C4-2B (cell line): ENCODE measurements around the gene KCNH6.

Experiments used
- H3K27ac ChIP-seq: fragments of 450-650 bp; 2 replicates; pipeline ENCODE4 v1.5.1; 2017
- ZFX ChIP-seq: fragments of 450-650 bp; IDR thresholded peaks from 2 replicates; pipeline ENCODE4 v1.6.1; 2017
- TF ChIP-seq, protein P1 (sequence below): fragments of 450-650 bp; conservative IDR thresholded peaks from 2 replicates; pipeline ENCODE4 v1.5.1; 2017; ENCODE audit warnings: mild to moderate bottlenecking

The KCNH6 gene

DNA sequence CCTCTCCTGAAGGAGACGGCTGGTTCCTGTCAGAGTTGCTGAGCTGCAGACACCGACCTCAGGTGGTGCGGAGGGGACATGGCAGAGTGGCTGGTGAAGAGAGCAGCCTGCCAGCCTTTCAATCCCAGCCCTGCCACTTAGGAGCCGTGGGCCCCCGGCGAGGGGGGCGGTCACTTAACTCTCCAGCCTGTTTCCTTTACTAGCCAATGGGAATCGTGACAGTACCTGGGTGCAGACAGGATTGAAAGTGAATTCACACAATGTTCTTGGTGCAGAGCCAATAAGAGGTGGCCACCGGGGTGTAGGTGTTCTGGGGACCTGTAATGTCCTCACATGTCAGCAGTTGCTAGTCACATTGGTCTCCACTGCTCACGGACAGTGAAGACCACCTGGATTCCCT lies 32.8 kb upstream of the KCNH6 start:
- TF ChIP-seq, protein P1, sequence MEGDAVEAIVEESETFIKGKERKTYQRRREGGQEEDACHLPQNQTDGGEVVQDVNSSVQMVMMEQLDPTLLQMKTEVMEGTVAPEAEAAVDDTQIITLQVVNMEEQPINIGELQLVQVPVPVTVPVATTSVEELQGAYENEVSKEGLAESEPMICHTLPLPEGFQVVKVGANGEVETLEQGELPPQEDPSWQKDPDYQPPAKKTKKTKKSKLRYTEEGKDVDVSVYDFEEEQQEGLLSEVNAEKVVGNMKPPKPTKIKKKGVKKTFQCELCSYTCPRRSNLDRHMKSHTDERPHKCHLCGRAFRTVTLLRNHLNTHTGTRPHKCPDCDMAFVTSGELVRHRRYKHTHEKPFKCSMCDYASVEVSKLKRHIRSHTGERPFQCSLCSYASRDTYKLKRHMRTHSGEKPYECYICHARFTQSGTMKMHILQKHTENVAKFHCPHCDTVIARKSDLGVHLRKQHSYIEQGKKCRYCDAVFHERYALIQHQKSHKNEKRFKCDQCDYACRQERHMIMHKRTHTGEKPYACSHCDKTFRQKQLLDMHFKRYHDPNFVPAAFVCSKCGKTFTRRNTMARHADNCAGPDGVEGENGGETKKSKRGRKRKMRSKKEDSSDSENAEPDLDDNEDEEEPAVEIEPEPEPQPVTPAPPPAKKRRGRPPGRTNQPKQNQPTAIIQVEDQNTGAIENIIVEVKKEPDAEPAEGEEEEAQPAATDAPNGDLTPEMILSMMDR = no peak
- TF ChIP-seq ZFX = no peak
- no peak overlapping the region for H3K27ac ChIP-seq

DNA sequence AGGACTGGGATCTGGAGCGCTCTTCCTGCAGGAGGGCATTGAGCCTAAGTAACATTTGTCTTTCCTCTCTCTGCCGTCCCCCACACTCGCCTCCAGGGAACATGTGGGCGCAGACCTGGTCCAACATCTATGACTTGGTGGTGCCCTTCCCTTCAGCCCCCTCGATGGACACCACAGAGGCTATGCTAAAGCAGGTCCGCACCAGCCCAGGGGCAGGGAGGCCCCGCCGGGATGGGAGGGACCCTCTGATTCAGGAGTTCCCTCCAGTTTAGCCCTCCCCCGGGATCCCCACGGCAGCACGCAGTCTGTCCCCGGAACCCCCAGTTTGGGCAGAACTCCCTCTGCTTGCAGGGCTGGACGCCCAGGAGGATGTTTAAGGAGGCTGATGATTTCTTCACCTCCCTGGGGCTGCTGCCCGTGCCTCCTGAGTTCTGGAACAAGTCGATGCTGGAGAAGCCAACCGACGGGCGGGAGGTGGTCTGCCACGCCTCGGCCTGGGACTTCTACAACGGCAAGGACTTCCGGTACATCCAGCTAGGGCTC lies 32.2 kb upstream of the KCNH6 start:
- no peak overlapping the region for H3K27ac ChIP-seq
- no peak for TF ChIP-seq ZFX
- TF ChIP-seq, protein P1 = no peak

DNA sequence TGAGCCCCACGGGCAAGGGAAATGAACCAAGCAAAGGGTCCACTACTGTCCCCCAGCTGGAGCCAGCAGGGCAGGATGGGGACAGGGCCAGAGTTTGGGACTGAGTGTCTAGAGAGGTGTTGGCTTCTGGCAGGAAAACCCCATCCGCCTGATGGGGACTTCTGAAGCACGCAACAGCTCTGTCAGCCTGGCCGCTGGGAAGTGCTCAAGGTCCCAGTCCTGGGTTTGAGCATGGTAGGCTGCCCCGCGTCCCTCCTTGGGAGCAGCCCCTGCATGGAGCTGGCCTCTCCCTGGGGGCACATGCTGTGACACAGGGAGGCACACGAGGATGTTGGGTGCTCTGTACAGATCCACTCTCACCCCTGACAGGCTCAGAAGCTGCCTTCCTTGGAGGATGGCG lies 31.7 kb upstream of the KCNH6 start:
- no peak overlapping the region for H3K27ac ChIP-seq
- no peak for TF ChIP-seq ZFX
- TF ChIP-seq, protein P1 = no peak

DNA sequence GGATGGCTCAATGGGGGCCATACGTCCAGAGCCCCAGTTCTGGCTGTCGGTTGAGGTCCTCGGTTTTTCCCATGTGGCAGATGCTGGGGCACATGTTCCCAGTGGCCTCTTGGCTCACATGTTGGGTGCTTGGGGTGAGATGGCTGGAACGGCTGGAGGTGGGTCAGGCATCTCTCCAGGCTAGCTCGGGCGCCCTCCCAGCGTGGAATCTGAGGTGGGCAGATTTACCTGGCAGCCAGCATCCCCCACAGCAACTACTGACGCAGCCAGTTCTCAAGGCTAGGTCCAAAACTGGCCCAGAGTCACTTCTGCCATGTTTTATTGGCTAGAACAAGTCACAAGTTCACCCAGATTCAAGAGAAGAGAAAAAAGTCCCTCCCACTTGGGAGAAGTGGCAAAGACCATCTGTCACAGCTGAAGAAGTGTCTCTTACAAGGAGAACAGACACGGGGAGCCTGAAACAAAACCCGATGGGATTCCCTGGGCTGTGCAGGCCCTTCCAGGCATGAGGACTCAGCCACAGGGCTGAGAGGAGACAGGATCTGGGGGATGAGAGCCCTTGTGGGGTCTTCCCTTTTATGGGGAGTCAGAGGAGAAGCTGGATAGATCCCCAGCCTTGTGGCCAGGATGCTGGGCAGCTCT lies 31.1 kb upstream of the KCNH6 start:
- no peak overlapping the region for H3K27ac ChIP-seq
- TF ChIP-seq ZFX = no peak
- TF ChIP-seq, protein P1 = no peak

DNA sequence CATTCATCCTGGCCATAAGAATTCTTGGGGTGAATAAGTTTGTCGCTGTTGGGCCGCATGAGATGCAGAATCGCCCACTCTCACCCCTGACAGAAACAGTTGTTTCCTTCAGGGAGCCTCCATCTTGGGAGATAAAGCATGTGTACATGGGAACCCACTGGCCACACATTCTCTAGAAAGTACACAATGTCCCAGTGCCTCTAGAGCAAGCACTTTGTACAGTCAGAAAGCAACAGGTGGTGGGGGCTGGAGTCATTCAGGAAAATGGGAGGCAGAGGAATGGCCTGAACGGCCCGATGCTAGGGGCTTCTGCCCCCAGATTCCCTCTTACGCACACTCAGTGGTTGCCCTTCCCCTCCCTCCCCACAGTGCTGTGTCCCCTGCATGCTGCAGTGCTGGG lies 30.2 kb upstream of the KCNH6 start:
- H3K27ac ChIP-seq = no peak overlapping the region
- TF ChIP-seq ZFX = no peak
- TF ChIP-seq, protein P1 = no peak

DNA sequence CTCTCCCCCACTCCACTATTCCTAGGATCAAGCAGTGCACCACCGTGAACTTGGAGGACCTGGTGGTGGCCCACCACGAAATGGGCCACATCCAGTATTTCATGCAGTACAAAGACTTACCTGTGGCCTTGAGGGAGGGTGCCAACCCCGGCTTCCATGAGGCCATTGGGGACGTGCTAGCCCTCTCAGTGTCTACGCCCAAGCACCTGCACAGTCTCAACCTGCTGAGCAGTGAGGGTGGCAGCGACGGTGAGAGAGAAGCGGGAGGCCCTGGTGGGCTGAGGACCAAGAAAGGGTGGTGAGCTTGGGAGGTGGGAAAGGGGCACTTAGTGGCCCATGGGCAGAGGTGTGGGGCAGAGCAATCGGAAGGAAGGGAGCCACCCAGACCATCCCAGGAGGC lies 29.7 kb upstream of the KCNH6 start:
- TF ChIP-seq, protein P1 = no peak
- no peak for TF ChIP-seq ZFX
- no peak overlapping the region for H3K27ac ChIP-seq

DNA sequence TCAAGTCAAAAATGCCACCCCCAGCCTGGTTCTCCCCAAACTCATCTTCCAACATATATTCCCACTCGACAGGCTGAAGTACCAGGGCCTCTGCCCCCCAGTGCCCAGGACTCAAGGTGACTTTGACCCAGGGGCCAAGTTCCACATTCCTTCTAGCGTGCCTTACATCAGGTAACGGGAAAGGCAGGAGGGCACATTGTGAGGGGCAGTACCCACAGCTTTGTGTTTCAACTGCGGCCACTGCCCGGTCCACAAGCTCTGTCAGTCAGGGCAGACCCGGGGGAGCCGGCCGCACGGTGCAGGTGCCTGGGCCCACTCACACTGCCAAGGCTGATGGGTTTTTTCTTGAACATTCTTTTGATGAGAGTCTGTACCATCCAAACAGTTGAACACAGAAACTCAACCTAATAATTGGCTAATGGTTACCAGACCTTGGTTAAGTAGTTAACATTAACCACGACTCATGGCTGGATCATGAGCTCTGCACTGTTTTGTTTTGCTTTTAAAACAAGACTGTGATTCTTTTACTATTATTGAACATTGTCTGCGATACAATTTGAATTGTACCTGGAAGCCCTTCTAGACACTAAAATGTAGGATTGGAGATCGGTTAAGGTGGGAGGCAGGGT lies 28.7 kb upstream of the KCNH6 start:
- TF ChIP-seq, protein P1 = no peak
- no peak for TF ChIP-seq ZFX
- H3K27ac ChIP-seq = no peak overlapping the region
